CD4-positive, alpha-beta T cell (primary cell): ENCODE data around the gene UBE2D2. TPM values are rescaled to one million over a fixed set of nuclear protein-coding genes. Genes with fewer than 3 reads are reported as not detected.

Source experiments
- ATAC-seq: fragments of 200-7000 bp; cut with Tn5 transposase; one replicate; pipeline ENCODE4 v1.10.0; 2022; ENCODE audit warnings: mild to moderate bottlenecking; ENCODE audit not compliant: poor library complexity
- CTCF ChIA-PET: fragments of 350-600 bp; sonication (Branson Sonifier 250); formaldehyde crosslinking; loops from one replicate; lab custom pipeline; 2021; ENCODE audit warnings: antibody characterized with exemption, inconsistent platforms; lab: Charles Lee
- POLR2A ChIA-PET: fragments of 350-600 bp; sonication (Branson Sonifier 250); formaldehyde crosslinking; loops from one replicate; lab custom pipeline; 2021; ENCODE audit warnings: antibody characterized with exemption, inconsistent platforms; lab: Charles Lee
- DNase-seq, 14 experiments: peaks; one replicate each; pipeline ENCODE4 v3.0.0-alpha.2; 2013 to 2020; ENCODE audit warnings: mixed read lengths in 2 of 14
- H3K27ac ChIP-seq, 2 donors: one replicate each; pipeline versions ENCODE4 v1.5.1 to v1.7.0; 2013; ENCODE audit warnings: low read length in 2 of 2, low read depth in 1 of 2, mild to moderate bottlenecking in 1 of 2
- H3K27me3 ChIP-seq, 2 experiments: 1 replicate in 1 of 2; 2 replicates in 1 of 2; pipeline versions ENCODE4 v1.6.1 to v1.7.0; 2013; ENCODE audit warnings: low read length in 2 of 2, control low read depth in 1 of 2, mild to moderate bottlenecking in 1 of 2, moderate library complexity in 1 of 2; ENCODE audit not compliant: insufficient read depth in 2 of 2, control insufficient read depth in 1 of 2
- H3K36me3 ChIP-seq: one replicate; pipeline ENCODE4 v1.6.1; 2013; ENCODE audit warnings: low read length, control low read depth; ENCODE audit not compliant: insufficient read depth
- H3K4me1 ChIP-seq: one replicate; pipeline ENCODE4 v1.6.1; 2013; ENCODE audit warnings: low read length, control low read depth; ENCODE audit not compliant: insufficient read depth
- H3K4me3 ChIP-seq: one replicate; pipeline ENCODE4 v1.5.1; 2013; ENCODE audit warnings: mild to moderate bottlenecking, low read length, moderate library complexity
- H3K9me3 ChIP-seq, 2 experiments: 1 replicate in 1 of 2; 2 replicates in 1 of 2; pipeline versions ENCODE4 v1.6.1 to v1.7.0; 2013; ENCODE audit warnings: low read length in 2 of 2, mild to moderate bottlenecking in 2 of 2, control low read depth in 1 of 2, moderate library complexity in 1 of 2; ENCODE audit not compliant: control insufficient read depth in 1 of 2, insufficient read depth in 1 of 2
- H3K27ac Mint-ChIP-seq: one replicate; pipeline ENCODE4 v1.8.0; 2020; ENCODE audit warnings: mixed read lengths
- H3K27me3 Mint-ChIP-seq: one replicate; pipeline ENCODE4 v1.8.0; 2021; ENCODE audit warnings: mixed read lengths
- H3K36me3 Mint-ChIP-seq: one replicate; pipeline ENCODE4 v1.8.0; 2021; ENCODE audit warnings: low read depth, mixed read lengths
- H3K4me1 Mint-ChIP-seq: one replicate; pipeline ENCODE4 v1.8.0; 2021; ENCODE audit warnings: low read depth, mixed read lengths
- H3K4me3 Mint-ChIP-seq: one replicate; pipeline ENCODE4 v1.8.0; 2020; ENCODE audit warnings: mild to moderate bottlenecking, mixed read lengths
- H3K9me3 Mint-ChIP-seq: one replicate; pipeline ENCODE4 v1.8.0; 2020; ENCODE audit warnings: mixed read lengths
- CTCF ChIP-seq: fragments of 200-600 bp; IDR thresholded peaks from one replicate; pipeline ENCODE4 v1.8.0; 2022; ENCODE audit warnings: antibody characterized with exemption, mild to moderate bottlenecking
- intact Hi-C, 2 experiments: fragments of 100-400 bp; cut with DNase I in 1 of 2; cut with micrococcal nuclease in 1 of 2; formaldehyde crosslinking; loops; one replicate each; pipeline versions ENCODE4 v1.15.1 to v1.9.0; 2023 to 2025; cut with DNase I, micrococcal nuclease
- total RNA-seq, 174 experiments: library from RNA in 2 of 174; stranded (reverse) in 2 of 174; gene quantifications; one replicate each; pipeline ENCODE4 v1.2.3 and lab custom pipeline; 2021 to 2026

Gene UBE2D2
- total RNA-seq, 2 experiments from 2014 or later, result 164 to 174 TPM

- peaks cover 23% of the 10 kb centered on the region for H3K4me1 ChIP-seq
- ChIA-PET CTCF (no interaction called here), POLR2A (no interaction called here)
- intact Hi-C loops, result no loop called here
- ATAC-seq, result no peak
- no peak overlapping the region for H3K27ac ChIP-seq
- no peaks in the 10 kb centered on the region for H3K9me3 ChIP-seq
- peaks cover 24% of the 10 kb centered on the region for H3K4me1 Mint-ChIP-seq
- no peak for TF ChIP-seq CTCF
- no peaks in the 10 kb centered on the region for H3K36me3 Mint-ChIP-seq
- no peak overlapping the region for H3K4me3 ChIP-seq
- peaks cover 0 to 2% of the 10 kb centered on the region in 2 experiments for H3K27me3 ChIP-seq
- DNase-seq, result peak in 2 of 14 experiments; percentile 0 to 7
- no peaks in the 10 kb centered on the region for H3K9me3 Mint-ChIP-seq
- H3K27ac Mint-ChIP-seq, result no peak overlapping the region
- H3K36me3 ChIP-seq, result peaks cover 2% of the 10 kb centered on the region
- H3K4me3 Mint-ChIP-seq, result no peak overlapping the region
- peaks cover 2% of the 10 kb centered on the region for H3K27me3 Mint-ChIP-seq
Observed at GRCh38 chr5:139641116-139642080, 80.3 kb downstream of the UBE2D2 start.

DNA sequence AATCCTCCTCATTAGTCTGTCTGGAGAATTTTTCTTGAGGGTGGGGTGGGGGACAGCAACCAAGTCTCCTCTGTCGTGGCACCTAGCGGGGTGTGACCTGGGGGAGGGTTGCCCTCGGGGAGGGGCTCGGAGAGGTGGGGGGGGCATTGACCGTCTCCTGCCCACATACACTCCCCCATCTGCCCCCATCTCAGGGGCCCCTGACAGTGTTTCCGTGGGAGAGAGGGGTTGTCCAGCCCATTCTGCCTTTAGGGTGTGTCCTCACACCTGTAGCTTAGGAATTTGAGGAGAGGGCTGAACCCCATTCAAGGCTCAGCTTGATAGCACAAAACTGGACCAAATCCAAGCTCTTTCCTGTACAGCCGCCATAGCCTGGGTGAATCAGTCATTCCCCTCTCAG is 81.1 kb downstream of the UBE2D2 start:
- H3K27me3 ChIP-seq, result peaks cover 8 to 10% of the 10 kb centered on the region in 2 experiments
- peaks cover 10% of the 10 kb centered on the region for H3K27me3 Mint-ChIP-seq
- DNase-seq, result peak in 1 of 14 experiments; percentile 9
- H3K36me3 Mint-ChIP-seq, result no peaks in the 10 kb centered on the region
- no peaks in the 10 kb centered on the region for H3K9me3 ChIP-seq
- no peak for TF ChIP-seq CTCF
- H3K4me3 ChIP-seq, result no peak overlapping the region
- H3K4me1 Mint-ChIP-seq, result peaks cover 24% of the 10 kb centered on the region
- H3K4me1 ChIP-seq, result peaks cover 21% of the 10 kb centered on the region
- H3K9me3 Mint-ChIP-seq, result no peaks in the 10 kb centered on the region
- intact Hi-C loops, result no loop called here
- CTCF ChIA-PET, result no interaction called here
- H3K27ac ChIP-seq, result no peak overlapping the region
- H3K36me3 ChIP-seq, result peaks cover 2% of the 10 kb centered on the region
- no peak overlapping the region for H3K27ac Mint-ChIP-seq
- no peak for ATAC-seq
- H3K4me3 Mint-ChIP-seq, result no peak overlapping the region
- POLR2A ChIA-PET, result no interaction called here

DNA sequence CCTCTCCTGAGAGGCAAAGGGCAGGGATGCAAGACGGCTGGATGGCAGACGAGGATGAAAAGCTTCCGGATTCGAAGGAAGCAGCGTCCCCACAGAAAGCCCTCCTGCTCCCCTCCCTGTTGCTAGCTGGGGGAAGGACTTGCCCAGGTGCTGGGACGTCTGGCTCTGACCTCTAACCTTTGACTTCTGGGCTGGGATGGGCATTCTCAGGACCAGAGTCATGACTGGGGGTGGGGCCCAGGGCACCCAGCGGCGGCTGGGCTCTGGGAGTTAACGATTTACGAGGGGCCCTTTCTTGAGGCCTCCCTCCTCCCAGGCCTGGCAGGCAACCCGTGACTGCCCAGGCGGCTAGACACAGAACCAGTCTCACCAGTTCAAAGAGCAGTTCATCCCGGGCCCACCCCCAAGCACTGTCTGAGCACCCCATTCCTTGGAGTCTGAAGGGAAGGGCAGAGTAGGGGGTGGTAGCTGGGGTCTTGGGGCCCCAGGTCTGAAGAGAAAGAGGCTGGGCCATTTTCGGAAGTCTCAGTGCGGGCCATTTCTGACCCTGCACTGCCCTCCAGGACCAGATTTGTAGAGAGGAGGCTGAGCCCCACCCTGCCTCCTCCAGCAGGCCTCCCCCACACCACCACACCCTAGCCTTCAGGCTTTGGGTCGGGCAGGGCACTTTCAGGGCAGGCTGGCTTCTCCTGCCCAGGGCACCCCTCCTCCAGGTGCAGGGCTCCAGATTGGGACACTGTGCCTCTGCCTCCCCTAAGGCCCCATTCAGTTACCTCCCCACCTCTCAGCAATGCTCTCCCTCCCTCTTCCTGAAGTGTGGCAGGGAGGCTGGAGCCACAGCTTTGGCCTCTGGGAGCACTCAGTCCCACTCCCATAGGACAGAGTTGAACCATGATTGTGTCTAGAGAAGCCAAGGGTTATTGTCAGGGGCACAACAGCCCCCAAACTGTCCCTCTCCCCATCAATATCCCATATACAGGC is 82.0 kb downstream of the UBE2D2 start:
- intact Hi-C loops, result no loop called here
- no peak for TF ChIP-seq CTCF
- peaks cover 24% of the 10 kb centered on the region for H3K4me1 Mint-ChIP-seq
- peak overlapping the region; percentile 11 for H3K27ac Mint-ChIP-seq
- Histone ChIP-seq H3K27ac (no peak overlapping the region), H3K9me3 (no peaks in the 10 kb centered on the region), H3K4me1 (peaks cover 19% of the 10 kb centered on the region), H3K36me3 (peaks cover 2% of the 10 kb centered on the region), H3K4me3 (no peak overlapping the region), H3K27me3 (peaks cover 16 to 18% of the 10 kb centered on the region in 2 experiments)
- no peaks in the 10 kb centered on the region for H3K9me3 Mint-ChIP-seq
- H3K36me3 Mint-ChIP-seq, result no peaks in the 10 kb centered on the region
- ATAC-seq (no peak), DNase-seq (peak in 1 of 14 experiments; percentile 9)
- CTCF ChIA-PET, result interaction anchor here (1.2 kb wide), 1 partner anchor 15 kb away, joined by 3 read pairs; no protein-coding TSS in a partner anchor
- H3K27me3 Mint-ChIP-seq, result peaks cover 19% of the 10 kb centered on the region
- no peak overlapping the region for H3K4me3 Mint-ChIP-seq
- POLR2A ChIA-PET, result no interaction called here
